ENCODE measurements around the gene NPC1.
"Not testable (repeated sequence)": the region's sequence is repeated elsewhere in the genome, so short reads cannot be mapped to it uniquely, and the experiment has no call there.

The NPC1 gene

GRCh38 chr18:23617412-23618014 lies 31.2 kb upstream of the NPC1 start:
- no peak overlapping the region for H3K4me3 ChIP-seq (ENCODE audit: low read depth, low read length)
- no peak for TF ChIP-seq CTCF (IDR thresholded peaks at IDR 0.05; ENCODE audit: low read depth, low read length)

- H3K4me3 ChIP-seq (ENCODE audit: low read depth, low read length): no peak overlapping the region
- no peak for TF ChIP-seq CTCF (IDR thresholded peaks at IDR 0.05; ENCODE audit: low read depth, low read length)
Measured at GRCh38 chr18:23616258-23616657, 30.0 kb upstream of the NPC1 start.

GRCh38 chr18:23614891-23615290 lies 28.6 kb upstream of the NPC1 start:
- no peak overlapping the region for H3K4me3 ChIP-seq (ENCODE audit: low read depth, low read length)
- no peak for TF ChIP-seq CTCF (IDR thresholded peaks at IDR 0.05; ENCODE audit: low read depth, low read length)

GRCh38 chr18:23614413-23614812 lies 28.1 kb upstream of the NPC1 start:
- no peak overlapping the region for H3K4me3 ChIP-seq (ENCODE audit: low read depth, low read length)
- no peak for TF ChIP-seq CTCF (IDR thresholded peaks at IDR 0.05; ENCODE audit: low read depth, low read length)

GRCh38 chr18:23613091-23613475 lies 26.8 kb upstream of the NPC1 start:
- not testable (repeated sequence) for H3K4me3 ChIP-seq (ENCODE audit: low read depth, low read length)

- H3K4me3 ChIP-seq (ENCODE audit: low read depth, low read length): no peak overlapping the region
- TF ChIP-seq CTCF (IDR thresholded peaks at IDR 0.05; ENCODE audit: low read depth, low read length): no peak
Measured at GRCh38 chr18:23612434-23613090, 26.3 kb upstream of the NPC1 start.

- no peak for TF ChIP-seq CTCF (IDR thresholded peaks at IDR 0.05; ENCODE audit: low read depth, low read length)
- no peak overlapping the region for H3K4me3 ChIP-seq (ENCODE audit: low read depth, low read length)
Measured at GRCh38 chr18:23609390-23610023, 23.2 kb upstream of the NPC1 start.

Data from WI38 (cell line).